Colonic mucosa (tissue), 4 donors: ENCODE data around the gene DENND1A. TPM values are rescaled to one million over a fixed set of nuclear protein-coding genes. Genes with fewer than 3 reads are reported as not detected.

Experiments
- DNase-seq: peaks from one replicate; pipeline ENCODE4 v3.0.0-alpha.2; 2020
- H3K27ac ChIP-seq: fragments of 200-600 bp; one replicate; pipeline ENCODE4 v1.8.0; 2021
- H3K27me3 ChIP-seq: fragments of 200-600 bp; one replicate; pipeline ENCODE4 v1.8.0; 2021
- H3K36me3 ChIP-seq: fragments of 200-600 bp; one replicate; pipeline ENCODE4 v1.8.0; 2021
- H3K4me1 ChIP-seq: fragments of 200-600 bp; one replicate; pipeline ENCODE4 v1.8.0; 2021; ENCODE audit warnings: mild to moderate bottlenecking
- H3K4me3 ChIP-seq: fragments of 200-600 bp; one replicate; pipeline ENCODE4 v1.8.0; 2021
- H3K9ac ChIP-seq, 2 donors: one replicate each; pipeline ENCODE4 v1.7.0; 2013; ENCODE audit warnings: control low read depth in 2 of 2, low read depth in 2 of 2, low read length in 2 of 2
- H3K9me3 ChIP-seq: fragments of 200-600 bp; one replicate; pipeline ENCODE4 v1.8.0; 2021
- CTCF ChIP-seq: fragments of 200-600 bp; IDR thresholded peaks from one replicate; pipeline ENCODE4 v1.8.0; 2022; ENCODE audit warnings: antibody characterized with exemption, mild to moderate bottlenecking
- intact Hi-C: fragments of 100-400 bp; cut with DNase I; formaldehyde crosslinking; loops from one replicate; pipeline ENCODE4 v1.14.1; 2022
- total RNA-seq, 2 donors: library from RNA; stranded (reverse); fragmentation: NEBNext Ultra II Directional in 1 of 2; extraction: Animal tissue kit (Norgen Biotek cat#: 25700) in 1 of 2; gene quantifications; one replicate each; pipeline ENCODE4 v1.2.1, GENCODE V29; 2021
- donor health status: healthy.
- donor health status: DM: no; HTN: no; CAD: no.
- donor health status: DM: no; HTN: no; CAD: no.

The DENND1A gene
- total RNA-seq, 2 donors from 2014 or later: 34.3 to 39.9 TPM

GRCh38 chr9:123796094-123796493 is 133.8 kb downstream of the DENND1A start:
- Histone ChIP-seq H3K36me3 (no peaks in the 10 kb centered on the region), H3K9ac (no peak overlapping the region), H3K27ac (no peak overlapping the region), H3K4me3 (no peak overlapping the region), H3K9me3 (no peaks in the 10 kb centered on the region), H3K27me3 (no peaks in the 10 kb centered on the region), H3K4me1 (no peaks in the 10 kb centered on the region)
- no peak for TF ChIP-seq CTCF
- DNase-seq: no peak
- intact Hi-C loops: no loop called here

GRCh38 chr9:123795336-123795735 is 134.6 kb downstream of the DENND1A start:
- TF ChIP-seq CTCF: no peak
- H3K27me3 ChIP-seq: no peaks in the 10 kb centered on the region

GRCh38 chr9:123792501-123792900 is 137.4 kb downstream of the DENND1A start:
- no peak for TF ChIP-seq CTCF
- no peak for DNase-seq

More at GRCh38 chr9:123795336-123795735, 134.6 kb downstream of the DENND1A start:
- no peaks in the 10 kb centered on the region for H3K4me1 ChIP-seq
- no peak overlapping the region for H3K4me3 ChIP-seq
- H3K27ac ChIP-seq: no peak overlapping the region
- H3K9me3 ChIP-seq: no peaks in the 10 kb centered on the region
- H3K9ac ChIP-seq: no peak overlapping the region
- DNase-seq: no peak
- intact Hi-C loops: no loop called here
- no peaks in the 10 kb centered on the region for H3K36me3 ChIP-seq

GRCh38 chr9:123789554-123790292 is 140.2 kb downstream of the DENND1A start:
- Histone ChIP-seq H3K27ac (no peak overlapping the region), H3K4me3 (no peak overlapping the region), H3K36me3 (no peaks in the 10 kb centered on the region), H3K27me3 (no peaks in the 10 kb centered on the region), H3K4me1 (no peaks in the 10 kb centered on the region), H3K9ac (no peak overlapping the region), H3K9me3 (no peaks in the 10 kb centered on the region)
- TF ChIP-seq CTCF: no peak
- intact Hi-C loops: no loop called here
- no peak for DNase-seq

More at GRCh38 chr9:123792501-123792900, 137.4 kb downstream of the DENND1A start:
- H3K36me3 ChIP-seq: no peaks in the 10 kb centered on the region
- no peaks in the 10 kb centered on the region for H3K4me1 ChIP-seq
- H3K27me3 ChIP-seq: no peaks in the 10 kb centered on the region
- intact Hi-C loops: no loop called here
- H3K27ac ChIP-seq: no peak overlapping the region
- H3K9me3 ChIP-seq: no peaks in the 10 kb centered on the region
- no peak overlapping the region for H3K9ac ChIP-seq
- no peak overlapping the region for H3K4me3 ChIP-seq

GRCh38 chr9:123787416-123787815 is 142.5 kb downstream of the DENND1A start:
- intact Hi-C loops: no loop called here
- H3K9ac ChIP-seq: no peak overlapping the region
- H3K27ac ChIP-seq: no peak overlapping the region
- no peak for TF ChIP-seq CTCF
- no peak overlapping the region for H3K4me3 ChIP-seq
- H3K27me3 ChIP-seq: no peaks in the 10 kb centered on the region
- DNase-seq: no peak
- no peaks in the 10 kb centered on the region for H3K9me3 ChIP-seq
- H3K4me1 ChIP-seq: no peaks in the 10 kb centered on the region
- no peaks in the 10 kb centered on the region for H3K36me3 ChIP-seq
